Activated CD4-positive, alpha-beta memory T cell treated with anti-CD3 and anti-CD28 coated beads for 36 hours (primary cell): ENCODE data around the gene CMYA5. TPM values are rescaled to one million over a fixed set of nuclear protein-coding genes. Genes with fewer than 3 reads are reported as not detected.

ENCODE experiments used
- CTCF ChIA-PET: fragments of 350-600 bp; sonication (Branson Sonifier 250); formaldehyde crosslinking; loops from one replicate; lab custom pipeline; 2021; ENCODE audit warnings: antibody characterized with exemption, inconsistent platforms; lab: Charles Lee
- POLR2A ChIA-PET: fragments of 350-600 bp; sonication (Branson Sonifier 250); formaldehyde crosslinking; loops from one replicate; lab custom pipeline; 2021; ENCODE audit warnings: antibody characterized with exemption; lab: Charles Lee
- DNase-seq: peaks from one replicate; pipeline ENCODE4 v3.0.0-alpha.2; 2020
- H3K27ac Mint-ChIP-seq: one replicate; pipeline ENCODE4 v1.8.0; 2021; ENCODE audit warnings: mixed read lengths
- H3K27me3 Mint-ChIP-seq: one replicate; pipeline ENCODE4 v1.8.0; 2021; ENCODE audit warnings: mixed read lengths
- H3K36me3 Mint-ChIP-seq: one replicate; pipeline ENCODE4 v1.8.0; 2021; ENCODE audit warnings: mixed read lengths
- H3K4me1 Mint-ChIP-seq: one replicate; pipeline ENCODE4 v1.8.0; 2021; ENCODE audit warnings: low read depth, mixed read lengths
- H3K4me3 Mint-ChIP-seq: one replicate; pipeline ENCODE4 v1.8.0; 2021; ENCODE audit warnings: mild to moderate bottlenecking, mixed read lengths
- H3K9me3 Mint-ChIP-seq: one replicate; pipeline ENCODE4 v1.8.0; 2021; ENCODE audit warnings: mixed read lengths
- intact Hi-C: fragments of 100-400 bp; cut with micrococcal nuclease; formaldehyde crosslinking; loops from one replicate; pipeline ENCODE4 v1.15.1; 2023
- total RNA-seq, 2 experiments: library from RNA; stranded (reverse); gene quantifications; one replicate each; pipeline ENCODE4 v1.2.3, GENCODE V29; 2021

Gene CMYA5
- total RNA-seq, 2 experiments from 2014 or later = 0.15 to 0.26 TPM

DNA sequence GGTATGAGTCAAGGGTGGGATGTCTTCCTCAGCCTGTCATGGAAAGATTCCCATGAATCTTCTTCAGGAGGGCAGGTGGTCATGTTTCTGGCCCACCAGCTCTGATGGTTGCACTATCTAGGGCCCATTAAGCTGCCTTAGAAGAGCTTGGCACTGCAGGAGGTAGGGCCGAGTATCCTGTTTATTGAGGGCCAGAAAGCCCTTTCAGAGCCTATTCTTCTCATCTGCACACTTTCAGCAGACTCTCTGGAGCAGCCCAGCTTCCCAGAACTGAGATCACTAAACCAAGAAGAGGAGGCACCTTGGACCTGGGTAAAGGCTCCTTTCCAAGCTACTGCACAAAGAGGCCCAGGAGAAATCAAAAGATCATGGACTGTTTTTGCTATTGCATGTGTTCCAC, 154.9 kb downstream of the CMYA5 start:
- H3K4me3 Mint-ChIP-seq = no peak overlapping the region
- intact Hi-C loops = loop anchor here (2.0 kb wide), 1 partner anchor 108 kb away; no protein-coding TSS in a partner anchor
- no peaks in the 10 kb centered on the region for H3K36me3 Mint-ChIP-seq
- DNase-seq = no peak
- H3K4me1 Mint-ChIP-seq = peaks cover 14% of the 10 kb centered on the region
- H3K9me3 Mint-ChIP-seq = no peaks in the 10 kb centered on the region
- H3K27ac Mint-ChIP-seq = no peak overlapping the region
- peaks cover 16% of the 10 kb centered on the region for H3K27me3 Mint-ChIP-seq
- CTCF ChIA-PET = interaction anchor here (0.9 kb wide), 1 partner anchor 12 kb away, joined by 3 read pairs; no protein-coding TSS in a partner anchor
- POLR2A ChIA-PET = no interaction called here

DNA sequence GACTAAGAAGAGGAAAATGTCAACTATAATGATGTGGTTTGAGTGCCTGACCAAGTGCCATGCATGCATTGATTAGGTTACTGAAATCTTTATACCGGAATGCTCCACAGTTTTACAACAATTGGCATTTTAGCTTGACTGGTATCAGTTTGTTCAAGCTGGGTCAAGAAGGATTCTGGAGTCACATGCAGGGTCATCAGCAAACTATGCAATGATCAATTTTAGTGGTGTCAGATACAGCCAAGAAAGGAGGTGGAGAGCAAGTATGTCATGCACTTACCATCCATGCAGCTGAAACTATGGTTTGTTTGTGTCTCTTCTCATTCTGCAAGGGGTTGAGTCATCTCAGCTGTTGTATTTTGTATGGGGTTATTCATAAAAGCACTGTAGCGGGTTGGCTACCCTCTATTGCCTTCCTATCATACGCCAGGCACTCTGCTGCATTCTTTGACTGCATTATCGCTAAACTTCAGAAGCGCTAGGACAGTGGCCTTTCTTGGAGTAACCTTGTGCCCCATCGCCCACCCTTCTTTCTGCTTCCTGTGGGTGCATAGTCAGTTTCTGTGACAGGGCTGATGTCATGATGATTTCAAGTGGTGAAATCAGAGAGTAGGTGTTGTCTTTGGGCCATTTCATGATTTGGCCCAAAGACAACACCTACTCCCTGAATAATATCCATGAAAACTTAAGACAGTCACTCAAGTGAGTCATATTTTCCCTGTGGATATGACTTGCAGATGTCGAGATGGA, 156.0 kb downstream of the CMYA5 start:
- Mint-ChIP-seq H3K36me3 (no peaks in the 10 kb centered on the region), H3K4me3 (no peak overlapping the region), H3K27me3 (peaks cover 14% of the 10 kb centered on the region), H3K27ac (peak overlapping the region; percentile 53), H3K9me3 (no peaks in the 10 kb centered on the region), H3K4me1 (peaks cover 14% of the 10 kb centered on the region)
- DNase-seq = peak; percentile 62
- CTCF ChIA-PET = interaction anchor here (0.7 to 1.6 kb wide), 3 partner anchors 9 to 13 kb away, joined by 3 to 6 read pairs (median 3); no protein-coding TSS in a partner anchor
- POLR2A ChIA-PET = no interaction called here
- intact Hi-C loops = loop anchor here (2.0 to 5.0 kb wide), 4 partner anchors 109 to 608 kb away; partner anchors contain the start of genes JMY and TENT2

DNA sequence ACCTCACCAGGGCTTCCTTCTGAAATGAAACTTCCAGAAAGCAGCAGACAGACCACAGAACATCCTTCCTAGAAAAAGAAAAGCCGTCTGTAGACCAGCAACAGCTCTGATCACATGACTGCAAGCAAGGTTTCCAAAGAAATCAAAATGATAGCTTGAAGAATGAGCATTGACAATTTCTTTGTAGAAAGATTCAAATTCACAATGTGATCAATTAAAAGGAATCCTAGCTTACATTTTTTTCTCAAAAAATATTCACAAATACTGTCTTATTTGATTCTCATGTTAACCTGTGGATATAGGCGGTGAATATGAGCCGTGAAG, 156.5 kb downstream of the CMYA5 start:
- H3K4me3 Mint-ChIP-seq = no peak overlapping the region
- intact Hi-C loops = loop anchor here (2.0 to 5.0 kb wide), 3 partner anchors 234 to 609 kb away; partner anchors contain the start of genes JMY and TENT2
- POLR2A ChIA-PET = no interaction called here
- H3K27me3 Mint-ChIP-seq = peaks cover 13% of the 10 kb centered on the region
- no peak for DNase-seq
- H3K36me3 Mint-ChIP-seq = no peaks in the 10 kb centered on the region
- H3K4me1 Mint-ChIP-seq = peaks cover 14% of the 10 kb centered on the region
- CTCF ChIA-PET = interaction anchor here (0.7 to 1.6 kb wide), 3 partner anchors 9 to 237 kb away, joined by 3 to 6 read pairs (median 3); no protein-coding TSS in a partner anchor
- peak overlapping the region; percentile 33 for H3K27ac Mint-ChIP-seq
- H3K9me3 Mint-ChIP-seq = no peaks in the 10 kb centered on the region

DNA sequence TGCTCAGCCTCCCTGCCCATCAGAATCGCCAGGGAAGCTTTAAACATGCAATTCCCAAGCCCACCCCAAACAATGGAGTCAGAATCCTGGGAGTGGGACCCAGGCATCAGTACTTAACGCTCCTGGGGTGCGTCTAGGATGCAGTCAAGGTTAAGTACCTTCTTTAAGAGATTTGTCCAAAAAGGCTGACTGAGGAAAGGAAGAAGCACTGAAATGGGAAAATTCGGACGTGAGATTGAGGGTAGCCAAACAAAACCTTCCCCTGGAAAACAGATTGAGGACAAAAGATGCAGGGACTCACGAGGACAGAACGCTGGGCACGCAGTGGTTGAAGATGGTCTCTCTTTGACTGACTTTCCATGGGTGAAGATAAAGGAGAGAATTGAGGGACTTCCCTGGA, 157.9 kb downstream of the CMYA5 start:
- intact Hi-C loops = loop anchor here (2.0 to 5.0 kb wide), 3 partner anchors 235 to 610 kb away; partner anchors contain the start of genes JMY and TENT2
- DNase-seq = no peak
- Mint-ChIP-seq H3K36me3 (no peaks in the 10 kb centered on the region), H3K4me1 (peaks cover 14% of the 10 kb centered on the region), H3K9me3 (no peaks in the 10 kb centered on the region), H3K4me3 (no peak overlapping the region), H3K27ac (no peak overlapping the region), H3K27me3 (peaks cover 13% of the 10 kb centered on the region)
- ChIA-PET CTCF (no interaction called here), POLR2A (interaction anchor here (0.5 kb wide), 1 partner anchor 83 kb away, joined by 3 read pairs; no protein-coding TSS in a partner anchor)

DNA sequence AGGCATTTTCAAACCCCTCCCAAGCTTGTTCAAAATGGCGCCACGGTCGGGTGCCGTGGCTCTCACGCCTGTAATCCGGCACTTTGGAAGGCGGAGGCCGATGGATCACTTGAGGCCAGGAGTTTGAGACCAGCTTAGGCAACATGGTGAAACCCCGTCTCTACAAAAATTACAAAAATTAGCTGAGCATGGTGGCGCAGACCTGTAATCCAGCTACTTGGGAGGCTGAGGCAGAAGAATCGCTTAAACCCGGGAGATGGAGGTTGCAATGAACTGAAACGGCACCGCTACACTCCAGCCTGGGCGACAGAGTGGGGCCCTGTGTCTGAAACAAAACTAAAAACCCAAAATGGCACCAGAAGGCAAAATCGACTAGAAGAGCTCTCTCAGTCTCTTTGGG, 159.4 kb downstream of the CMYA5 start:
- intact Hi-C loops = loop anchor here (5.0 kb wide), 2 partner anchors 237 to 612 kb away; partner anchors contain the start of genes JMY and TENT2
- Mint-ChIP-seq H3K4me1 (peaks cover 14% of the 10 kb centered on the region), H3K9me3 (no peaks in the 10 kb centered on the region), H3K27ac (no peak overlapping the region), H3K27me3 (peaks cover 12% of the 10 kb centered on the region), H3K4me3 (no peak overlapping the region), H3K36me3 (no peaks in the 10 kb centered on the region)
- ChIA-PET POLR2A (no interaction called here), CTCF (interaction anchor here (1.6 kb wide), 1 partner anchor 9 kb away, joined by 3 read pairs; no protein-coding TSS in a partner anchor)
- DNase-seq = no peak

Other genes starting within 250 kb of the CMYA5 start
- 1 to 10 TPM; 3.8 to 4.3 TPM for gene HOMER1, start 175.7 kb upstream of the CMYA5 start, total RNA-seq
- gene TENT2, start 77.4 kb upstream of the CMYA5 start, total RNA-seq = 10 to 100 TPM; 75.9 to 76.8 TPM